Measurements from ENCODE around the gene AKAP6. TPM values are rescaled to one million over a fixed set of nuclear protein-coding genes. Genes with fewer than 3 reads are reported as not detected.
A peak's percentile ranks its signal among the peaks of the same experiment; 100 is the strongest.

The AKAP6 gene
- total RNA-seq, 8 experiments from 2014 or later, result 0.76 to 92.9 (median 54.0) TPM

DNA sequence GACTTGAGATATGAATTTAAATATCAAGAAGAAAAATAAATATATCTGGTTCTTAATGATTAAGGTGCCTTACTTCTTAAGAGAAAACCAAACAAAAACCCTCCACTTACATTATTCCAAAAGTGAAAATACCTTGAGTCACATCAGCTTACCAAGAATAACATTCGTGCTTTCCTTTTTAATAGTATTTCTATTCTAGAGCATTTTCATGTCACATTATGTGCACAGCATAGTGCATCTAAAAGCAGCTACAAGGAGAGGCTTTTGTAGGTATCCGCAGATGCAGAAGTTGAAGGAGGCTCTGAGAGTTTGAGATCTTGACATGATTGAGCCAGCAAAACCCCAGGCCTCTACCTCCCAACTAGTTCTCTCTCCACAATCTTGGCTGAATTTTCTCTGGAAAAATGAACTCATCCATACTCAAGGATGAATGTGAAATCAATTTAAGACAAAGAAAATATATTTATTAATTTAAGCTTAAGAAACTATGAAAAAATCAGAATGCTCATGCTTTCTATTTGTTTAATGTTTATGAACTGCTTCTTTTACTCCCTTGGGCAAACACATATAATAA, 275.0 kb downstream of the AKAP6 start:
- H3K4me1 ChIP-seq (replicated peaks in 1 of 2), result peaks cover 0 to 8% of the 10 kb centered on the region in 2 donors
- no peak overlapping the region for H3K27ac ChIP-seq
- 50 to 100% (median 88%) methylated on average over 1 to 2 of the region's 2 CpGs; no CpG with 5 or more reads in 2 of the 10 experiments for WGBS, 10 experiments
- H3K4me3 ChIP-seq, result no peak overlapping the region
- no peak for ATAC-seq (replicated peaks in 6 of 8)
- in situ Hi-C loops (cut with MboI; ENCODE audit: low pct_unique_long_range_greater_than_20kb in 2 of 9, low sequenced_read_pairs in 9 of 9, unreplicated experiment in 9 of 9), result no loop called here

- no peak for ATAC-seq (replicated peaks in 6 of 8)
- Histone ChIP-seq H3K4me3 (no peak overlapping the region), H3K27ac (no peak overlapping the region), H3K4me1 (replicated peaks in 1 of 2) (peaks cover 0 to 7% of the 10 kb centered on the region in 2 donors)
- in situ Hi-C loops (cut with MboI; ENCODE audit: low pct_unique_long_range_greater_than_20kb in 2 of 9, low sequenced_read_pairs in 9 of 9, unreplicated experiment in 9 of 9), result no loop called here
- 61 to 100% (median 89%) methylated on average over 1 to 2 of the region's 2 CpGs for WGBS, 10 experiments
Observed at GRCh38 chr14:32606301-32606700, 277.2 kb downstream of the AKAP6 start.

- peak in 1 of 8 experiments; percentile 42 for ATAC-seq (replicated peaks in 6 of 8)
- in situ Hi-C loops (cut with MboI; ENCODE audit: low pct_unique_long_range_greater_than_20kb in 2 of 9, low sequenced_read_pairs in 9 of 9, unreplicated experiment in 9 of 9), result no loop called here
- Histone ChIP-seq H3K4me1 (replicated peaks in 1 of 2) (peaks cover 0 to 3% of the 10 kb centered on the region in 2 donors), H3K4me3 (no peak overlapping the region), H3K27ac (no peak overlapping the region)
- 0 to 100% (median 11%) methylated on average over 1 of the region's 1 CpG; no CpG with 5 or more reads in 3 of the 10 experiments for WGBS, 10 experiments
Observed at GRCh38 chr14:32607399-32607798, 278.3 kb downstream of the AKAP6 start.

DNA sequence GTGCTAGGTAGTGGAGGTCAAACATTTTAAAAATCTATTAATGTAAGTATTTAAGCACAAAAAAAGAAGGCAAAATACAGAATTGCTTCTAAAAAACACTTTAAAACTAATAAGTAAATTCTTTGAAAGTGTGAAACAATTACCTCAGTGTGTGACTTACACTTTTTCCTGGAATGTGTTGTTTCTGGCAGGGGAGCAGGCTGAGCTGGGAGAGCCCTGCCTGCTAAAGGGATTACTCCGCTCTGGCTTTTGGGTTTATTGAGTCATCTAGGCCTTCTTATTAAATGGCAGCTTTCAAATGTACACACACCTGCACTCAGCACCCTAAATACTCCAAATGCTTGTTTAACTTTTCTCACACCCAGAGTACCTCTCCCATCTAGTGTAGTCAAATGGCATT, 279.8 kb downstream of the AKAP6 start:
- in situ Hi-C loops (cut with MboI; ENCODE audit: low pct_unique_long_range_greater_than_20kb in 2 of 9, low sequenced_read_pairs in 9 of 9, unreplicated experiment in 9 of 9), result no loop called here
- ATAC-seq (replicated peaks in 6 of 8), result no peak
- H3K4me3 ChIP-seq, result no peak overlapping the region
- H3K4me1 ChIP-seq (replicated peaks in 1 of 2), result peaks cover 0 to 3% of the 10 kb centered on the region in 2 donors
- H3K27ac ChIP-seq, result no peak overlapping the region
- 36 to 100% (median 88%) methylated on average over 1 of the region's 1 CpG; no CpG with 5 or more reads in 2 of the 10 experiments for WGBS, 10 experiments

DNA sequence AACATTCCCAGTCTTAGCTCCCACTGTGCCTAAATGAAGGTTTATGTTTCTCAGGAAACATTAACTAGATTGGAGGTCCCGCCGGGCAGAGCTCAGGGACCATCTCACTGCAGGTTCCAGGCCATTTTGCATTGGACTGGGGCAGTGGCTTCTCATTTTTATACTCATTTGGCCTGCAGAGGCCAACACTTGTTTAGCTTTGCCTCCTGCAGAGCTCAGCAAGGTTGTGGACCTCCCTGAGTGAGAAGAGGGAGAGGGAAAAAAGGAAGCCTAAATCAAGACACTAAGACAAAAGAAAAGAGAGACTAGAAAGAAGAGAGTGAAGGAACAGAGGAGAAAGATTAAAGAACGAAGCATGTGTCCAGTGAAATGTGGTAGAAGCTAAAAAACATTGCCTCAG, 280.3 kb downstream of the AKAP6 start:
- Histone ChIP-seq H3K4me3 (no peak overlapping the region), H3K4me1 (replicated peaks in 1 of 2) (peaks cover 0 to 3% of the 10 kb centered on the region in 2 donors), H3K27ac (no peak overlapping the region)
- in situ Hi-C loops (cut with MboI; ENCODE audit: low pct_unique_long_range_greater_than_20kb in 2 of 9, low sequenced_read_pairs in 9 of 9, unreplicated experiment in 9 of 9), result no loop called here
- 22 to 93% (median 66%) methylated on average over 1 to 3 of the region's 3 CpGs; no CpG with 5 or more reads in 2 of the 10 experiments for WGBS, 10 experiments
- no peak for ATAC-seq (replicated peaks in 6 of 8)

DNA sequence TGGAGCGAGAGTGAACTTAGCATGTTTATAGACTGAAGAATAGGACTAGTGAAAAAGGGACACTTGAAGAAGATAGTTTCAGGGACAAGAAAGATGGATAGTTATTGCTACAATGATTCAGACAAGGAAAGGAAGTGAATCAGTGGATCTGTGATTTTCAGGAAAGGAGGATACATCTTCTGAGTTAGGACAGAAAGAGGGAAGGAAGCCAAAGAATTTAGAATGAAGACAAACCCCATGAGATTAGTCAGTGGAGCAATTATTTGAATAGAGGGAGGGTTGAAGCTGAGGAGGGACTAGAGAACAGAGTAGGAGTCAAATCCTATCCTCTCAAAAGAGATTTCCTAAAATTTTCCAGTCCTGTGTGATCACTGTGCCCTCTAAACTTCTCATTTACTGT, 282.7 kb downstream of the AKAP6 start:
- in situ Hi-C loops (cut with MboI; ENCODE audit: low pct_unique_long_range_greater_than_20kb in 2 of 9, low sequenced_read_pairs in 9 of 9, unreplicated experiment in 9 of 9), result no loop called here
- H3K4me3 ChIP-seq, result no peak overlapping the region
- WGBS, 10 experiments, result 56 to 100% (median 94%) methylated on average over 1 of the region's 1 CpG; no CpG with 5 or more reads in 2 of the 10 experiments
- peak in 4 of 8 experiments; percentile 22 to 94 (median 68) for ATAC-seq (replicated peaks in 6 of 8)
- H3K27ac ChIP-seq, result no peak overlapping the region
- H3K4me1 ChIP-seq (replicated peaks in 1 of 2), result peaks cover 0 to 3% of the 10 kb centered on the region in 2 donors

DNA sequence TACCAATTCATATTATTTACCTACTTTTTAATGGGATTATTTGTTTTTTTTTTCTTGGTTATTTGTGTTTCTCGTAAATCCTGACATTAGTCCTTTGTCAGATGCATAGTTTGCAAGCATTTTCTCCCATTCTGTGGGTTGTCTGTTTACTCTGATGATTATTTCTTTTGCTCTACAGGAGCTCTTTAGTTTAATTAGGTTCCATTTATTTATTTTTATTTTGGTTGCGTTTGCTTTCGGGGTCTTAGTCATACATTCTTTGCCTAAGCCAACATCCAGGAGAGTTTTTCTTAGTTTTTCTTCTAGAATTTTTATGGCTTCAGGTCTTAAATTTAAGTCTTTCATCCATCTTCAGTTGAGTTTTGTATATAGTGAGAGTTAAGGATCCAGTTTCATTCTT, 289.9 kb downstream of the AKAP6 start:
- Histone ChIP-seq H3K4me3 (no peak overlapping the region), H3K27ac (no peak overlapping the region), H3K4me1 (replicated peaks in 1 of 2) (no peaks in the 10 kb centered on the region)
- ATAC-seq (replicated peaks in 6 of 8), result no peak
- in situ Hi-C loops (cut with MboI; ENCODE audit: low pct_unique_long_range_greater_than_20kb in 2 of 9, low sequenced_read_pairs in 9 of 9, unreplicated experiment in 9 of 9), result no loop called here
- 40 to 100% (median 97%) methylated on average over 2 to 3 of the region's 3 CpGs for WGBS, 10 experiments

DNA sequence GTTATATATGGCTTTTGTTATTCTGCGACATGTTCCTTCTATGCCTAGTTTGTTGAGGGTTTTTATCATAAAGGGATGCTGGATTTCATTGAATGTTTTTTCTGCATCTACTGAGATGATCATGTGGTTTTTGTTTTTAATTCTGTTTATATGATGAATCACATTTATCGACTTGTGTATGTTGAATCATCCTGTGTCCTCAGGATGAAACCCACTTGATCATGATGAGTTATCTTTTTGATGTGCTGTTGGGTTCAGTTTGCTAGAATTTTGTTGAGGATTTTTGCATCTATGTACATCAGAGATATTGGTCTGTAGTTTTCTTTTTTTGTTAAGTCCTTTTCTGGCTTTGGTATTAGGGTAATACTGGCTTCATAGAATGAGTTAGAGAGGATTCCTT, 291.2 kb downstream of the AKAP6 start:
- 18 to 100% (median 75%) methylated on average over 1 to 2 of the region's 2 CpGs; no CpG with 5 or more reads in 2 of the 10 experiments for WGBS, 10 experiments
- Histone ChIP-seq H3K27ac (no peak overlapping the region), H3K4me3 (no peak overlapping the region), H3K4me1 (replicated peaks in 1 of 2) (no peaks in the 10 kb centered on the region)
- in situ Hi-C loops (cut with MboI; ENCODE audit: low pct_unique_long_range_greater_than_20kb in 2 of 9, low sequenced_read_pairs in 9 of 9, unreplicated experiment in 9 of 9), result no loop called here
- no peak for ATAC-seq (replicated peaks in 6 of 8)

DNA sequence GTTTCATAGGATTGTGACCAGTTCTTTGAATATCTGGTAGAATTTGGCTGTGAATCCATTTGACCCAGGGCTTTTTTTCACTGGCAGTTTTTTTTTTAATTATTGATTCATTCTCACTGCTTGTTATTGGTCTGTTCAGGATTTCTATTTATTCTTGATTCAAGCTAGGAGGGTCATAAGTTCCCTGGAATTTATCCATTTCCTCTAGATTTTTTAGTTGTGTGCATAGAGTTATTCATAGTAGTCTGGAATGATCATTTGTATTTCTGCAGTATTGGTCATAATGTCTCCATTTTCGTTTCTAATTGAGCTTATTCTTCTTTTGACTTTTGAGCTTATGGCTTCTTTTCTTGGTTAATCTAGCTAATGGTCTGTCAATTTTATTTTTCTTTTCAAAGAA, 291.6 kb downstream of the AKAP6 start:
- in situ Hi-C loops (cut with MboI; ENCODE audit: low pct_unique_long_range_greater_than_20kb in 2 of 9, low sequenced_read_pairs in 9 of 9, unreplicated experiment in 9 of 9), result no loop called here
- peak in 1 of 8 experiments; percentile 25 for ATAC-seq (replicated peaks in 6 of 8)
- Histone ChIP-seq H3K4me3 (no peak overlapping the region), H3K4me1 (replicated peaks in 1 of 2) (no peaks in the 10 kb centered on the region), H3K27ac (no peak overlapping the region)
- 3 to 88% (median 40%) methylated on average over 1 of the region's 1 CpG; no CpG with 5 or more reads in 1 of the 10 experiments for WGBS, 10 experiments

GRCh38 chr14:32621585-32621984, 292.5 kb downstream of the AKAP6 start:
- 60 to 100% (median 76%) methylated on average over 1 of the region's 1 CpG; no CpG with 5 or more reads in 2 of the 10 experiments for WGBS, 10 experiments
- no peak overlapping the region for H3K4me3 ChIP-seq
- in situ Hi-C loops (cut with MboI; ENCODE audit: low pct_unique_long_range_greater_than_20kb in 2 of 9, low sequenced_read_pairs in 9 of 9, unreplicated experiment in 9 of 9), result no loop called here
- H3K27ac ChIP-seq, result no peak overlapping the region
- H3K4me1 ChIP-seq (replicated peaks in 1 of 2), result no peaks in the 10 kb centered on the region
- ATAC-seq (replicated peaks in 6 of 8), result peak in 1 of 8 experiments; percentile 39

DNA sequence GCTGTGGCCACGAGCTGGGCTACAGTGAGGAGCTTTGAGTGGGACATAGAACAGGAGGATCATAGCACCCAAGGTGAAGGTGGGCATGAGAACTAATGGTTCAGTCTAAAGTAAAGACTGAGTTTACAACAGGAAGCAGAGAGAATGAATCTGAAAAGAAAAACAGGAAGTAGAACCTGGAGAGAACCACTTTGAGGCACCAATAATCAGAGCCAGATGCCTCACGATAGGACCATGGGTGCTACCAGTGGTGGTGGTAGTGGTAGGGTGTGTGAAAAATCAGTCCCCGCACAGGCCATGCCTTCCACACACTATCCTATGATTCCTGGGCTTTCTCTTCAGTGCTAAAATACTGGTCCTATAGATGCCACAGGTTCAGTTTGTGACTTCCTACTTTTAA, 293.6 kb downstream of the AKAP6 start:
- WGBS, 10 experiments, result 33 to 89% (median 68%) methylated on average over 1 to 3 of the region's 3 CpGs; no CpG with 5 or more reads in 4 of the 10 experiments
- Histone ChIP-seq H3K27ac (no peak overlapping the region), H3K4me3 (no peak overlapping the region), H3K4me1 (replicated peaks in 1 of 2) (no peaks in the 10 kb centered on the region)
- in situ Hi-C loops (cut with MboI; ENCODE audit: low pct_unique_long_range_greater_than_20kb in 2 of 9, low sequenced_read_pairs in 9 of 9, unreplicated experiment in 9 of 9), result no loop called here
- ATAC-seq (replicated peaks in 6 of 8), result no peak

- ATAC-seq (replicated peaks in 6 of 8), result peak in 1 of 8 experiments; percentile 29
- 50 to 97% (median 78%) methylated on average over 1 to 4 of the region's 4 CpGs; no CpG with 5 or more reads in 1 of the 10 experiments for WGBS, 10 experiments
- in situ Hi-C loops (cut with MboI; ENCODE audit: low pct_unique_long_range_greater_than_20kb in 2 of 9, low sequenced_read_pairs in 9 of 9, unreplicated experiment in 9 of 9), result no loop called here
- Histone ChIP-seq H3K4me1 (replicated peaks in 1 of 2) (no peaks in the 10 kb centered on the region), H3K4me3 (no peak overlapping the region), H3K27ac (no peak overlapping the region)
Observed at GRCh38 chr14:32623300-32624093, 294.4 kb downstream of the AKAP6 start.

- peak in 1 of 8 experiments; percentile 58 for ATAC-seq (replicated peaks in 6 of 8)
- 0 to 86% (median 0%) methylated on average over 1 of the region's 1 CpG; no CpG with 5 or more reads in 3 of the 10 experiments for WGBS, 10 experiments
- Histone ChIP-seq H3K27ac (no peak overlapping the region), H3K4me1 (replicated peaks in 1 of 2) (no peaks in the 10 kb centered on the region), H3K4me3 (no peak overlapping the region)
- in situ Hi-C loops (cut with MboI; ENCODE audit: low pct_unique_long_range_greater_than_20kb in 2 of 9, low sequenced_read_pairs in 9 of 9, unreplicated experiment in 9 of 9), result no loop called here
Observed at GRCh38 chr14:32625211-32625610, 296.1 kb downstream of the AKAP6 start.
